CD4-positive, alpha-beta T cell (primary cell): ENCODE measurements around the gene SUMO2. TPM values are rescaled to one million over a fixed set of nuclear protein-coding genes. Genes with fewer than 3 reads are reported as not detected.

Experiments used
- ATAC-seq: fragments of 200-7000 bp; cut with Tn5 transposase; one replicate; pipeline ENCODE4 v1.10.0; 2022; ENCODE audit warnings: mild to moderate bottlenecking; ENCODE audit not compliant: poor library complexity
- CTCF ChIA-PET: fragments of 350-600 bp; sonication (Branson Sonifier 250); formaldehyde crosslinking; loops from one replicate; lab custom pipeline; 2021; ENCODE audit warnings: antibody characterized with exemption, inconsistent platforms; lab: Charles Lee
- POLR2A ChIA-PET: fragments of 350-600 bp; sonication (Branson Sonifier 250); formaldehyde crosslinking; loops from one replicate; lab custom pipeline; 2021; ENCODE audit warnings: antibody characterized with exemption, inconsistent platforms; lab: Charles Lee
- DNase-seq, 14 experiments: peaks; one replicate each; pipeline ENCODE4 v3.0.0-alpha.2; 2013 to 2020; ENCODE audit warnings: mixed read lengths in 2 of 14
- H3K27ac ChIP-seq, 2 donors: one replicate each; pipeline versions ENCODE4 v1.5.1 to v1.7.0; 2013; ENCODE audit warnings: low read length in 2 of 2, low read depth in 1 of 2, mild to moderate bottlenecking in 1 of 2
- H3K27me3 ChIP-seq, 2 experiments: 1 replicate in 1 of 2; 2 replicates in 1 of 2; pipeline versions ENCODE4 v1.6.1 to v1.7.0; 2013; ENCODE audit warnings: low read length in 2 of 2, control low read depth in 1 of 2, mild to moderate bottlenecking in 1 of 2, moderate library complexity in 1 of 2; ENCODE audit not compliant: insufficient read depth in 2 of 2, control insufficient read depth in 1 of 2
- H3K36me3 ChIP-seq: one replicate; pipeline ENCODE4 v1.6.1; 2013; ENCODE audit warnings: low read length, control low read depth; ENCODE audit not compliant: insufficient read depth
- H3K4me1 ChIP-seq: one replicate; pipeline ENCODE4 v1.6.1; 2013; ENCODE audit warnings: low read length, control low read depth; ENCODE audit not compliant: insufficient read depth
- H3K4me3 ChIP-seq: one replicate; pipeline ENCODE4 v1.5.1; 2013; ENCODE audit warnings: mild to moderate bottlenecking, low read length, moderate library complexity
- H3K9me3 ChIP-seq, 2 experiments: 1 replicate in 1 of 2; 2 replicates in 1 of 2; pipeline versions ENCODE4 v1.6.1 to v1.7.0; 2013; ENCODE audit warnings: low read length in 2 of 2, mild to moderate bottlenecking in 2 of 2, control low read depth in 1 of 2, moderate library complexity in 1 of 2; ENCODE audit not compliant: control insufficient read depth in 1 of 2, insufficient read depth in 1 of 2
- H3K27ac Mint-ChIP-seq: one replicate; pipeline ENCODE4 v1.8.0; 2020; ENCODE audit warnings: mixed read lengths
- H3K27me3 Mint-ChIP-seq: one replicate; pipeline ENCODE4 v1.8.0; 2021; ENCODE audit warnings: mixed read lengths
- H3K36me3 Mint-ChIP-seq: one replicate; pipeline ENCODE4 v1.8.0; 2021; ENCODE audit warnings: low read depth, mixed read lengths
- H3K4me1 Mint-ChIP-seq: one replicate; pipeline ENCODE4 v1.8.0; 2021; ENCODE audit warnings: low read depth, mixed read lengths
- H3K4me3 Mint-ChIP-seq: one replicate; pipeline ENCODE4 v1.8.0; 2020; ENCODE audit warnings: mild to moderate bottlenecking, mixed read lengths
- H3K9me3 Mint-ChIP-seq: one replicate; pipeline ENCODE4 v1.8.0; 2020; ENCODE audit warnings: mixed read lengths
- CTCF ChIP-seq: fragments of 200-600 bp; IDR thresholded peaks from one replicate; pipeline ENCODE4 v1.8.0; 2022; ENCODE audit warnings: antibody characterized with exemption, mild to moderate bottlenecking
- intact Hi-C, 2 experiments: fragments of 100-400 bp; cut with DNase I in 1 of 2; cut with micrococcal nuclease in 1 of 2; formaldehyde crosslinking; loops; one replicate each; pipeline versions ENCODE4 v1.15.1 to v1.9.0; 2023 to 2025; cut with DNase I, micrococcal nuclease
- total RNA-seq, 174 experiments: library from RNA in 2 of 174; stranded (reverse) in 2 of 174; gene quantifications; one replicate each; pipeline ENCODE4 v1.2.3 and lab custom pipeline; 2021 to 2026

Gene SUMO2
- total RNA-seq, 2 experiments from 2014 or later = 207 to 228 TPM

GRCh38 chr17:75194879-75195278 is 12.1 kb upstream of the SUMO2 start:
- no peaks in the 10 kb centered on the region for H3K27me3 Mint-ChIP-seq
- Histone ChIP-seq H3K4me1 (no peaks in the 10 kb centered on the region), H3K27me3 (no peaks in the 10 kb centered on the region), H3K27ac (no peak overlapping the region), H3K9me3 (no peaks in the 10 kb centered on the region), H3K36me3 (no peaks in the 10 kb centered on the region), H3K4me3 (no peak overlapping the region)
- H3K9me3 Mint-ChIP-seq = no peaks in the 10 kb centered on the region
- ATAC-seq = no peak
- H3K36me3 Mint-ChIP-seq = no peaks in the 10 kb centered on the region
- no peaks in the 10 kb centered on the region for H3K4me1 Mint-ChIP-seq
- intact Hi-C loops = no loop called here
- ChIA-PET POLR2A (no interaction called here), CTCF (interaction anchor here (0.6 kb wide), 1 partner anchor 18 kb away, joined by 4 read pairs; no protein-coding TSS in a partner anchor)
- no peak overlapping the region for H3K27ac Mint-ChIP-seq
- DNase-seq = no peak
- no peak overlapping the region for H3K4me3 Mint-ChIP-seq
- TF ChIP-seq CTCF = no peak

- Mint-ChIP-seq H3K4me3 (no peak overlapping the region), H3K27me3 (no peaks in the 10 kb centered on the region), H3K27ac (no peak overlapping the region), H3K9me3 (no peaks in the 10 kb centered on the region), H3K36me3 (no peaks in the 10 kb centered on the region), H3K4me1 (no peaks in the 10 kb centered on the region)
- no peaks in the 10 kb centered on the region for H3K27me3 ChIP-seq
- POLR2A ChIA-PET = interaction anchor here (0.6 to 1.4 kb wide), 2 partner anchors 9 to 46 kb away, joined by 3 to 9 read pairs; partner anchors contain the start of gene SUMO2
- CTCF ChIA-PET = interaction anchor here (0.7 to 1.5 kb wide), 5 partner anchors 8 to 179 kb away, joined by 3 to 4 read pairs (median 3); partner anchors contain the start of gene MRPL58
- ATAC-seq (no peak), DNase-seq (no peak)
- H3K36me3 ChIP-seq = no peaks in the 10 kb centered on the region
- intact Hi-C loops = no loop called here
- no peak for TF ChIP-seq CTCF
- no peak overlapping the region for H3K27ac ChIP-seq
- H3K4me1 ChIP-seq = no peaks in the 10 kb centered on the region
- no peaks in the 10 kb centered on the region for H3K9me3 ChIP-seq
- H3K4me3 ChIP-seq = no peak overlapping the region
These were observed 8.8 kb upstream of the SUMO2 start for GRCh38 chr17:75191584-75191983.

GRCh38 chr17:75188614-75189013 is 5.9 kb upstream of the SUMO2 start:
- POLR2A ChIA-PET = interaction anchor here (1.1 kb wide), 1 partner anchor 13 kb away, joined by 4 read pairs; no protein-coding TSS in a partner anchor
- Mint-ChIP-seq H3K9me3 (no peaks in the 10 kb centered on the region), H3K36me3 (no peaks in the 10 kb centered on the region), H3K27me3 (no peaks in the 10 kb centered on the region), H3K4me1 (peaks cover 11% of the 10 kb centered on the region), H3K4me3 (no peak overlapping the region), H3K27ac (no peak overlapping the region)
- CTCF ChIA-PET = no interaction called here
- peaks cover 9% of the 10 kb centered on the region for H3K4me1 ChIP-seq
- no peaks in the 10 kb centered on the region for H3K27me3 ChIP-seq
- DNase-seq (no peak), ATAC-seq (no peak)
- H3K27ac ChIP-seq = no peak overlapping the region
- intact Hi-C loops = no loop called here
- no peaks in the 10 kb centered on the region for H3K9me3 ChIP-seq
- TF ChIP-seq CTCF = no peak
- H3K4me3 ChIP-seq = no peak overlapping the region
- H3K36me3 ChIP-seq = no peaks in the 10 kb centered on the region
